Measurements from ENCODE around the gene CEP97.

The CEP97 gene

DNA sequence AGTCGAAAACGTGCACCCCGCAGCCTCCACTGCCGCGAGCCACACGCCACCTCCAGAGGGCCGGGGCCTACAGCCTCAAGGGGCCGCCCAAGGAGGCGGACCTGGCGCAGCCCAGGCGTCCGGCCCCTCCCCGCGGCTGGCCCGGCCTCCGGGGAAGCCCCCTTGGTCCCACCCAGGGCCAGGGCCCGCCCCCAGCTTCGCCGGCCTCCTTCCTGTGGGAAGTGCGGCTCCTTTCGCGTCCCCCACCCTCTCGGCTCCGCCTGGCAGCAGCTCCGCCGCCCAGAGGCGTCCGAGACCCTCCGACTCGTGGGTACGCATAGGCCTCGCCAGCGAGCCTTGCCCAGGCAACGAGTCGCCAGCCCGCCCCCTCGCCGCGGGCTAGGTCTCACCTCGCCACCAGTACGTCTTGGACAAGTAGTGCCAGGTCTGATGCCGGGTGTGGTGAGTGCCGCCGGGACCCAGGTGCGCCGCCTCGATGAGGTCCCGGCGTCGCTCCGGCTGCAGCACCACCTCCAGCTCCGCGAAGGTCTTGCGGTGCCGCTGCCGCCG is 48.1 kb upstream of the CEP97 start (continued):
- TF ChIP-seq, protein P1, sequence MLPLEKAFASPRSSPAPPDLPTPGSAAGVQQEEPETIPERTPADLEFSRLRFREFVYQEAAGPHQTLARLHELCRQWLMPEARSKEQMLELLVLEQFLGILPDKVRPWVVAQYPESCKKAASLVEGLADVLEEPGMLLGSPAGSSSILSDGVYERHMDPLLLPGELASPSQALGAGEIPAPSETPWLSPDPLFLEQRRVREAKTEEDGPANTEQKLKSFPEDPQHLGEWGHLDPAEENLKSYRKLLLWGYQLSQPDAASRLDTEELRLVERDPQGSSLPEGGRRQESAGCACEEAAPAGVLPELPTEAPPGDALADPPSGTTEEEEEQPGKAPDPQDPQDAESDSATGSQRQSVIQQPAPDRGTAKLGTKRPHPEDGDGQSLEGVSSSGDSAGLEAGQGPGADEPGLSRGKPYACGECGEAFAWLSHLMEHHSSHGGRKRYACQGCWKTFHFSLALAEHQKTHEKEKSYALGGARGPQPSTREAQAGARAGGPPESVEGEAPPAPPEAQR (tag by site-specific recombination; IDR thresholded peaks at IDR 0.05), result no peak
- peak; percentile 78 for TF ChIP-seq ZBTB20 (tag by site-specific recombination; IDR thresholded peaks at IDR 0.05)
- TF ChIP-seq, protein P2, sequence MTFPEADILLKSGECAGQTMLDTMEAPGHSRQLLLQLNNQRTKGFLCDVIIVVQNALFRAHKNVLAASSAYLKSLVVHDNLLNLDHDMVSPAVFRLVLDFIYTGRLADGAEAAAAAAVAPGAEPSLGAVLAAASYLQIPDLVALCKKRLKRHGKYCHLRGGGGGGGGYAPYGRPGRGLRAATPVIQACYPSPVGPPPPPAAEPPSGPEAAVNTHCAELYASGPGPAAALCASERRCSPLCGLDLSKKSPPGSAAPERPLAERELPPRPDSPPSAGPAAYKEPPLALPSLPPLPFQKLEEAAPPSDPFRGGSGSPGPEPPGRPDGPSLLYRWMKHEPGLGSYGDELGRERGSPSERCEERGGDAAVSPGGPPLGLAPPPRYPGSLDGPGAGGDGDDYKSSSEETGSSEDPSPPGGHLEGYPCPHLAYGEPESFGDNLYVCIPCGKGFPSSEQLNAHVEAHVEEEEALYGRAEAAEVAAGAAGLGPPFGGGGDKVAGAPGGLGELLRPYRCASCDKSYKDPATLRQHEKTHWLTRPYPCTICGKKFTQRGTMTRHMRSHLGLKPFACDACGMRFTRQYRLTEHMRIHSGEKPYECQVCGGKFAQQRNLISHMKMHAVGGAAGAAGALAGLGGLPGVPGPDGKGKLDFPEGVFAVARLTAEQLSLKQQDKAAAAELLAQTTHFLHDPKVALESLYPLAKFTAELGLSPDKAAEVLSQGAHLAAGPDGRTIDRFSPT (tag by site-specific recombination; IDR thresholded peaks at IDR 0.05), result peak; percentile 84
- no peak for TF ChIP-seq ZNF239 (tag by site-specific recombination; IDR thresholded peaks at IDR 0.05)
- TF ChIP-seq HOXC10 (CRISPR knock-in tag; IDR thresholded peaks at IDR 0.05), result peak; percentile 40; the same call in 1 of the 2 replicates
- TF ChIP-seq ZNF701 (tag by site-specific recombination; IDR thresholded peaks at IDR 0.05), result no peak
- TF ChIP-seq OSR2 (tag by site-specific recombination; IDR thresholded peaks at IDR 0.05), result no peak
- no peak for TF ChIP-seq ZNF2 (tag by site-specific recombination; IDR thresholded peaks at IDR 0.05)
- TF ChIP-seq KLF1 (tag by site-specific recombination; IDR thresholded peaks at IDR 0.05), result 0 out of 2 replicates have a peak, but pooled peaks have one; percentile 17
- TF ChIP-seq, protein P3, sequence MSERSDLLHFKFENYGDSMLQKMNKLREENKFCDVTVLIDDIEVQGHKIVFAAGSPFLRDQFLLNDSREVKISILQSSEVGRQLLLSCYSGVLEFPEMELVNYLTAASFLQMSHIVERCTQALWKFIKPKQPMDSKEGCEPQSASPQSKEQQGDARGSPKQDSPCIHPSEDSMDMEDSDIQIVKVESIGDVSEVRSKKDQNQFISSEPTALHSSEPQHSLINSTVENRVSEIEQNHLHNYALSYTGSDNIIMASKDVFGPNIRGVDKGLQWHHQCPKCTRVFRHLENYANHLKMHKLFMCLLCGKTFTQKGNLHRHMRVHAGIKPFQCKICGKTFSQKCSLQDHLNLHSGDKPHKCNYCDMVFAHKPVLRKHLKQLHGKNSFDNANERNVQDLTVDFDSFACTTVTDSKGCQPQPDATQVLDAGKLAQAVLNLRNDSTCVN (tag by site-specific recombination; optimal IDR thresholded peaks at IDR 0.05), result peak; percentile 46
- TF ChIP-seq, protein P4, sequence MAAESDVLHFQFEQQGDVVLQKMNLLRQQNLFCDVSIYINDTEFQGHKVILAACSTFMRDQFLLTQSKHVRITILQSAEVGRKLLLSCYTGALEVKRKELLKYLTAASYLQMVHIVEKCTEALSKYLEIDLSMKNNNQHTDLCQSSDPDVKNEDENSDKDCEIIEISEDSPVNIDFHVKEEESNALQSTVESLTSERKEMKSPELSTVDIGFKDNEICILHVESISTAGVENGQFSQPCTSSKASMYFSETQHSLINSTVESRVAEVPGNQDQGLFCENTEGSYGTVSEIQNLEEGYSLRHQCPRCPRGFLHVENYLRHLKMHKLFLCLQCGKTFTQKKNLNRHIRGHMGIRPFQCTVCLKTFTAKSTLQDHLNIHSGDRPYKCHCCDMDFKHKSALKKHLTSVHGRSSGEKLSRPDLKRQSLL (tag by site-specific recombination; IDR thresholded peaks at IDR 0.05), result 0 out of 2 replicates have a peak, but pooled peaks have one; percentile 22
- TF ChIP-seq ZNF792 (tag by site-specific recombination; IDR thresholded peaks at IDR 0.05), result no peak
- peak; percentile 81 for TF ChIP-seq SP2 (tag by site-specific recombination; IDR thresholded peaks at IDR 0.05)
- TF ChIP-seq ZSCAN30 (tag by site-specific recombination; IDR thresholded peaks at IDR 0.05), result peak; percentile 9; the same call in 1 of the 2 replicates
- TF ChIP-seq, protein P5, sequence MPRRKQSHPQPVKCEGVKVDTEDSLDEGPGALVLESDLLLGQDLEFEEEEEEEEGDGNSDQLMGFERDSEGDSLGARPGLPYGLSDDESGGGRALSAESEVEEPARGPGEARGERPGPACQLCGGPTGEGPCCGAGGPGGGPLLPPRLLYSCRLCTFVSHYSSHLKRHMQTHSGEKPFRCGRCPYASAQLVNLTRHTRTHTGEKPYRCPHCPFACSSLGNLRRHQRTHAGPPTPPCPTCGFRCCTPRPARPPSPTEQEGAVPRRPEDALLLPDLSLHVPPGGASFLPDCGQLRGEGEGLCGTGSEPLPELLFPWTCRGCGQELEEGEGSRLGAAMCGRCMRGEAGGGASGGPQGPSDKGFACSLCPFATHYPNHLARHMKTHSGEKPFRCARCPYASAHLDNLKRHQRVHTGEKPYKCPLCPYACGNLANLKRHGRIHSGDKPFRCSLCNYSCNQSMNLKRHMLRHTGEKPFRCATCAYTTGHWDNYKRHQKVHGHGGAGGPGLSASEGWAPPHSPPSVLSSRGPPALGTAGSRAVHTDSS (tag by site-specific recombination; IDR thresholded peaks at IDR 0.05), result no peak
- TF ChIP-seq, protein P6, sequence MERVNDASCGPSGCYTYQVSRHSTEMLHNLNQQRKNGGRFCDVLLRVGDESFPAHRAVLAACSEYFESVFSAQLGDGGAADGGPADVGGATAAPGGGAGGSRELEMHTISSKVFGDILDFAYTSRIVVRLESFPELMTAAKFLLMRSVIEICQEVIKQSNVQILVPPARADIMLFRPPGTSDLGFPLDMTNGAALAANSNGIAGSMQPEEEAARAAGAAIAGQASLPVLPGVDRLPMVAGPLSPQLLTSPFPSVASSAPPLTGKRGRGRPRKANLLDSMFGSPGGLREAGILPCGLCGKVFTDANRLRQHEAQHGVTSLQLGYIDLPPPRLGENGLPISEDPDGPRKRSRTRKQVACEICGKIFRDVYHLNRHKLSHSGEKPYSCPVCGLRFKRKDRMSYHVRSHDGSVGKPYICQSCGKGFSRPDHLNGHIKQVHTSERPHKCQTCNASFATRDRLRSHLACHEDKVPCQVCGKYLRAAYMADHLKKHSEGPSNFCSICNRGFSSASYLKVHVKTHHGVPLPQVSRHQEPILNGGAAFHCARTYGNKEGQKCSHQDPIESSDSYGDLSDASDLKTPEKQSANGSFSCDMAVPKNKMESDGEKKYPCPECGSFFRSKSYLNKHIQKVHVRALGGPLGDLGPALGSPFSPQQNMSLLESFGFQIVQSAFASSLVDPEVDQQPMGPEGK (tag by site-specific recombination; IDR thresholded peaks at IDR 0.05), result peak; percentile 85
- TF ChIP-seq ZNF624 (tag by site-specific recombination; IDR thresholded peaks at IDR 0.05), result no peak
- peak; percentile 68 for TF ChIP-seq ZIC2 (tag by site-specific recombination; IDR thresholded peaks at IDR 0.05)
- TF ChIP-seq GLIS1 (tag by site-specific recombination; IDR thresholded peaks at IDR 0.05), result peak; percentile 85
- peak; percentile 99 for TF ChIP-seq GLIS2 (tag by site-specific recombination; IDR thresholded peaks at IDR 0.05)
- no peak for TF ChIP-seq ZNF549 (tag by site-specific recombination; IDR thresholded peaks at IDR 0.05)
- peak; percentile 20; the same call in 1 of the 2 replicates for TF ChIP-seq ZNF76 (tag by site-specific recombination; IDR thresholded peaks at IDR 0.05; ENCODE audit: borderline replicate concordance, low read depth)
- TF ChIP-seq, protein P7, sequence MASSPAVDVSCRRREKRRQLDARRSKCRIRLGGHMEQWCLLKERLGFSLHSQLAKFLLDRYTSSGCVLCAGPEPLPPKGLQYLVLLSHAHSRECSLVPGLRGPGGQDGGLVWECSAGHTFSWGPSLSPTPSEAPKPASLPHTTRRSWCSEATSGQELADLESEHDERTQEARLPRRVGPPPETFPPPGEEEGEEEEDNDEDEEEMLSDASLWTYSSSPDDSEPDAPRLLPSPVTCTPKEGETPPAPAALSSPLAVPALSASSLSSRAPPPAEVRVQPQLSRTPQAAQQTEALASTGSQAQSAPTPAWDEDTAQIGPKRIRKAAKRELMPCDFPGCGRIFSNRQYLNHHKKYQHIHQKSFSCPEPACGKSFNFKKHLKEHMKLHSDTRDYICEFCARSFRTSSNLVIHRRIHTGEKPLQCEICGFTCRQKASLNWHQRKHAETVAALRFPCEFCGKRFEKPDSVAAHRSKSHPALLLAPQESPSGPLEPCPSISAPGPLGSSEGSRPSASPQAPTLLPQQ (tag by site-specific recombination; IDR thresholded peaks at IDR 0.05), result 0 out of 2 replicates have a peak, but pooled peaks have one; percentile 3
- TF ChIP-seq ZNF510 (tag by site-specific recombination; IDR thresholded peaks at IDR 0.05; ENCODE audit: insufficient replicate concordance), result no peak
- TF ChIP-seq ZNF600 (tag by site-specific recombination; IDR thresholded peaks at IDR 0.05), result peak; percentile 24; the same call in 1 of the 2 replicates

All from HEK293 (cell line).